ENCODE results near the gene LGALSL. TPM values are rescaled to one million over a fixed set of nuclear protein-coding genes. Genes with fewer than 3 reads are reported as not detected.

The LGALSL gene
- total RNA-seq, 1 experiment from 2014 or later, result 15.7 TPM

DNA sequence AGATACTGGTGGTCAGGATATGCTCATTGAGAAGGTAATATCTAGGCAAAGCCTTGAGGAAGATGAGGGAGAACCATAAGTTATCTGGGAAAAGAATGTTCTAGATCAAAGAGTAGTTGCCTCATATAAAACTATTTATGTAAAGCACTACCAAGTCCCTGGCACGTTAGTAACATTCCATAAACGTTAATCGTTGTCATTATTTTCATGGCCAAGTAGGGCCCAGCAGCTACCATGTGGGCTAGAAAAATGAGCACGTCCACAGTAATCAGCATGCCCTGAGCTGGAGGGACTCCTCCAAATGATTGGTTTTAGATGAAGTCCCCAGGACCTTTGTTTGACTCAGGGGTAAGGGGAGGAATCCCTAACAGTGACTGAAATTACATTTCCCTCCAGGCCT lies 37.5 kb downstream of the LGALSL start:
- DNase-seq (ENCODE audit: extremely low read depth, low read depth), result no peak

DNA sequence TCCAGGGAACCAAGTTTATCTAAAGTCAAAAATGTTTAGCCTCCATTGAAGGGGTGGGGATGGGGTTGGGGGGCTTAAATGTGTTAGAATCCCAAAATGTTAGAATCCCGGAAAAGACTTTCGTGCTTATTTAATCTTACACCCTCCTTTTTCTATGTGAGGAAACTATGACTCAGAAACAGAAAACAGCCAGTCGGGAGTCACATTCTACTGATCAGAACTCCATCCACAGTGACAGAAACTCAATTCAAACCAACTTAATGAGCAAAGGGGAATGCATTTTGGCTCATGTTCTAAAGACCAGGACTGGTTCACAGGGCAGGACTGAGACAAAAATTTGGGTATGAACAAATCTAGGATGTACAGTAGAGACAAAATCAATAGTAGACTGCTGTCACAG lies 38.3 kb downstream of the LGALSL start:
- DNase-seq (ENCODE audit: extremely low read depth, low read depth), result no peak

GRCh38 chr2:64492821-64493220 lies 38.9 kb downstream of the LGALSL start:
- DNase-seq (ENCODE audit: extremely low read depth, low read depth), result no peak

DNA sequence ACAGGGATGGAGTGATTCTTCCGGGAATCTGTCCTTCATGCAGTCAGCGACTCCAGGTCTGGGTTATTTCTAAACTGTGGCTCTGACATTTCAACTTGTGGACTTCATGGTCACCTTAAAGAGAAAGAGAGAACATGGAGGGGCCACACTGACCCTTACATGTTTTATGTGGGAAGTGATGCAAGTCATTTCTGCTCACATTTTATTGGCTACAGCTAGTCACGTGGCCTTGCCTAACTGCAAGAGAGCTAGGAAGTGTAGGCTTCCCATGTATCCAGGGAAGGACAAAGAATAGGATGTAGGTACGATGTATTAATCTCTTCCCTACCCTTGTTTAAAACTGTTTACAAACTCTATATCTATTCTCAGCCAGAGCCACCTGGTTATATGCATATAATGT lies 39.8 kb downstream of the LGALSL start:
- no peak for DNase-seq (ENCODE audit: extremely low read depth, low read depth)

DNA sequence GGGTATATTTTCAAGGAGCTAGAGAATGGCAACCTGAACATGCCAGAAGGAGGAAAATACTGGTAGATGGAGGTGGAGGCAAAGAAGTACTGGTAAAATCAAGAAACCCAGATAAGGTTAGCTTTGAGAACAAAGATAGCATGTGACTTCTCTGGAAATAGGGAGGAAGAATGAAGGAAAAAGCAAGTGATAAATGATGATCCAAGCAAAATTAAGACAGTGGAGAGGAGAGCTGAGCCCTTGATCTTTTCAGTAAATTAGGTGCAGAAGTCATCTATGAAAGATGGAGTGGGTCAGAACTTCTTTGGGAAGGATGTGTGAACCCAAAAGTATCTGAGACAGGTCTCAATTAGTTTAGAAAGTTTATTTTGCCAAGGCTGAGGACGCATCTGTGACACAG lies 44.5 kb downstream of the LGALSL start:
- no peak for DNase-seq (ENCODE audit: extremely low read depth, low read depth)

- DNase-seq (ENCODE audit: extremely low read depth, low read depth), result no peak
Observed at GRCh38 chr2:64500549-64500948, 46.6 kb downstream of the LGALSL start.

DNA sequence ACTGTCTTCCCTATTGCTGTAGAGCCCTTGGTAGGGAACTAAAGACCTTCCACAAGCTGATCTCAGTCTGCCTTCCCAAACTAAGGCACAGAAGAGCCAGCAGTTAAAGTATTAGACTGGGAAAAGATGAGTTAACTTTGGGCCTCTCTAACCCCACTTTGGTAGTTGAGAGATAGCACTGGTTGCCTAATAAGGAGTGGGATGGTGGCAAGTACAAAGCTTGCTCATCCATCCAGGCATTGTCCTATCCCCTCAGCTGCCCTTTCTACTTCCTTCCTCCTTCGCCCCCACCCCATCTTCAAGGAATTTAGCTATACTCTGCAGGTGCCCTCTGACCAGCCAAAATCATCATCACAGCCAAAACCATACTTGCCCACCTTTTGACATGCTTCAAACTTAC lies 48.0 kb downstream of the LGALSL start:
- no peak for DNase-seq (ENCODE audit: extremely low read depth, low read depth)

DNA sequence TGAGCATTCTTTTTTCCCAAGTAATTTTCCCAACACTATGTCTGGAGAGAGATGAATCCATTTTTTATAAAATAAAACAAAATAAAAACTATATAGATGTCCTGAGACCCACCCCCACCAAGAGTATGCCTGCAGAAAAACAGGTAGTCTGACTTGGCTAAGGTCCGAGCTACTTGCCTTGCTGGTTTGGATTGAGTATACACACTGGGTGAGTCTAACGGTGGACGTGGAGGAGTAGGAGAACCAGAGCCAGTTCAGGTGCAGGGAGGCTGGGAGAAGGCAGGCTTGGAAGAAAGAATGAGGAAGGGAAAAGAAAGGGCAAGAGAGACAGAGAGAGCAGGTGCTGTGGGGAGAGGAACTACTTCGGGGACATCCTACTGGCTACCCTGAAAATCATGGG lies 48.9 kb downstream of the LGALSL start:
- DNase-seq (ENCODE audit: extremely low read depth, low read depth), result no peak

- no peak for DNase-seq (ENCODE audit: extremely low read depth, low read depth)
Observed at GRCh38 chr2:64504774-64505720, 51.1 kb downstream of the LGALSL start.

- DNase-seq (ENCODE audit: extremely low read depth, low read depth), result no peak
Observed at GRCh38 chr2:64506686-64507085, 52.7 kb downstream of the LGALSL start.

Other genes with a start within 250 kb of the LGALSL start
- gene AFTPH, start 70.2 kb downstream of the LGALSL start, total RNA-seq (2014; rRNA removed; shearing (Covaris generic)), result 33.7 and 39.4 TPM in 2 replicates
- gene SERTAD2, start 199.8 kb downstream of the LGALSL start, total RNA-seq (2014; rRNA removed; shearing (Covaris generic)), result 18.7 and 20.1 TPM in 2 replicates

All from NCI-H460 (cell line).